HepG2 (cell line): ENCODE data around the gene SP9. TPM values are rescaled to one million over a fixed set of nuclear protein-coding genes. Genes with fewer than 3 reads are reported as not detected.

ENCODE experiments used
- ATAC-seq: fragments of 200-7000 bp; cut with Tn5 transposase; 3 replicates; pipeline ENCODE4 v1.9.1; 2020; ENCODE audit warnings: mild to moderate bottlenecking, moderate library complexity
- BruUV-seq: library from RNA; stranded (reverse); fragments of 400-500 nt; replicated peaks from 2 replicates; lab custom pipeline; 2021; lab: Mats Ljungman, UMichigan
- CTCF ChIA-PET: fragments of 300-600 bp; formaldehyde crosslinking; extraction: SDS; loops from one replicate; lab custom pipeline; 2021; ENCODE audit warnings: low total read pairs, inconsistent platforms, low intra/inter-chr PET ratio; lab: Yijun Ruan, JAX
- POLR2A ChIA-PET: fragments of 350-600 bp; sonication (Branson Sonifier 250); formaldehyde crosslinking; loops from one replicate; lab custom pipeline; 2020; ENCODE audit warnings: antibody characterized with exemption, inconsistent platforms; lab: Yijun Ruan, JAX
- DNase-seq: peaks from one replicate; pipeline ENCODE4 v3.0.0-alpha.2; 2015; ENCODE audit warnings: low spot score
- FAIRE-seq: peaks from 3 replicates; lab custom pipeline; 2011; peaks lifted over from hg19 to GRCh38; lab: Jason Lieb, UNC
- H2AFZ ChIP-seq: one replicate; pipeline ENCODE4 v1.6.1; 2011; ENCODE audit warnings: low read length, inconsistent platforms
- H3K27ac ChIP-seq: fragments of 300-600 bp; 3 replicates; pipeline ENCODE4 v1.8.0; 2011; ENCODE audit warnings: mixed run types, mild to moderate bottlenecking, mixed read lengths, low read length, inconsistent platforms; ENCODE audit not compliant: insufficient read depth; ENCODE audit errors: extremely low read length
- H3K27me3 ChIP-seq, 2 experiments: fragments of 200-600 bp in 1 of 2; 2 replicates in 1 of 2; 3 replicates in 1 of 2; pipeline versions ENCODE4 v1.6.0 to v1.8.0; 2011; ENCODE audit warnings: low read length in 2 of 2, mild to moderate bottlenecking in 2 of 2, moderate library complexity in 2 of 2, inconsistent platforms in 1 of 2; ENCODE audit not compliant: insufficient read depth in 2 of 2, control insufficient read depth in 1 of 2
- H3K36me3 ChIP-seq, 2 experiments: fragments of 200-600 bp in 1 of 2; replicated peaks in 1 of 2; 2 replicates in 1 of 2; 3 replicates in 1 of 2; pipeline versions ENCODE4 v1.5.1 to v1.8.0; 2011; ENCODE audit warnings: low read length in 2 of 2, inconsistent platforms in 1 of 2; ENCODE audit not compliant: insufficient read depth in 2 of 2, control insufficient read depth in 1 of 2
- H3K4me1 ChIP-seq: 2 replicates; pipeline ENCODE4 v1.5.1; 2012; ENCODE audit warnings: low read length, inconsistent platforms; ENCODE audit not compliant: insufficient read depth
- H3K4me2 ChIP-seq: 2 replicates; pipeline ENCODE4 v1.6.0; 2011; ENCODE audit warnings: low read depth, low read length, inconsistent platforms
- H3K4me3 ChIP-seq, 3 experiments: fragments of 200-600 bp in 1 of 3; sonication (generic), shearing (Covaris generic) in 1 of 3; replicated peaks in 1 of 3; 2 replicates each; pipeline ENCODE4 v1.5.1; 2011 to 2016; ENCODE audit warnings: low read length in 3 of 3, inconsistent platforms in 2 of 3, low read depth in 2 of 3, mild to moderate bottlenecking in 2 of 3, control low read depth in 1 of 3, mixed read lengths in 1 of 3; ENCODE audit not compliant: insufficient read depth in 1 of 3
- H3K79me2 ChIP-seq: one replicate; pipeline ENCODE4 v1.6.1; 2011; ENCODE audit warnings: low read length, inconsistent platforms; ENCODE audit not compliant: insufficient read depth
- H3K9ac ChIP-seq: 2 replicates; pipeline ENCODE4 v1.6.0; 2011; ENCODE audit warnings: mild to moderate bottlenecking, low read depth, low read length, inconsistent platforms; ENCODE audit not compliant: insufficient read depth
- H3K9me3 ChIP-seq: 2 replicates; pipeline ENCODE4 v1.5.1; 2012; ENCODE audit warnings: mild to moderate bottlenecking, low read length
- H4K20me1 ChIP-seq: 2 replicates; pipeline ENCODE4 v1.6.0; 2011; ENCODE audit warnings: inconsistent platforms, mild to moderate bottlenecking, low read length, moderate library complexity; ENCODE audit not compliant: insufficient read depth
- ATF7-NPFF ChIP-seq: sonication (generic); formaldehyde crosslinking; IDR thresholded peaks from 2 replicates; pipeline ENCODE4 v1.8.1; 2023; ENCODE audit warnings: mild to moderate bottlenecking, low read depth, missing genetic modification reagents, moderate library complexity
- CBX2 ChIP-seq, 2 experiments: fragments of 200-600 bp in 1 of 2; sonication (generic); formaldehyde crosslinking in 1 of 2; IDR thresholded peaks; 2 replicates each; pipeline versions ENCODE4 v1.7.0 to v1.8.1; 2018 to 2022; ENCODE audit warnings: low read depth in 2 of 2, low read length in 1 of 2, mild to moderate bottlenecking in 1 of 2, missing genetic modification reagents in 1 of 2
- YEATS2 ChIP-seq: sonication (generic); formaldehyde crosslinking; IDR thresholded peaks from 2 replicates; pipeline ENCODE4 v1.4.0; 2020; ENCODE audit warnings: missing genetic modification reagents, borderline replicate concordance
- ZNF891 ChIP-seq: sonication (generic); formaldehyde crosslinking; IDR thresholded peaks from 2 replicates; pipeline ENCODE4 v1.5.0; 2020; ENCODE audit warnings: mild to moderate bottlenecking, missing genetic modification reagents
- WGBS: methylation state at CpG from one replicate; pipeline ENCODE4 v1.1.6; 2017; ENCODE audit warnings: low lambda C conversion rate; 5-methylcytosine and 5-hydroxymethylcytosine counted together
- in situ Hi-C: cut with HindIII; loops from 2 replicates; pipeline ENCODE4 v1.10.0; 2017; ENCODE audit warnings: low pct_unique_long_range_greater_than_20kb; ENCODE audit not compliant: extremely low pct_ligation_motif_present
- intact Hi-C: fragments of 100-400 bp; cut with micrococcal nuclease; formaldehyde crosslinking; loops from one replicate; pipeline ENCODE4 v1.10.0; 2022; ENCODE audit not compliant: unreplicated experiment
- polyA plus RNA-seq, 8 experiments: library from polyadenylated mRNA; depleted of rRNA in 3 of 8; stranded (reverse) in 7 of 8; unstranded in 1 of 8; fragments of >200 nt; fragmentation: Illumina TruSeq in 4 of 8; extraction: Trizol in 4 of 8; gene quantifications; 2 replicates each; pipeline versions ENCODE4 v1.2.1 to v1.2.3, GENCODE V29; 2011 to 2016; ENCODE audit warnings: low read depth in 4 of 8, missing spikeins in 1 of 8, mixed read lengths in 1 of 8; ENCODE audit not compliant: insufficient read depth in 1 of 8
- total RNA-seq, 5 experiments: library from RNA; depleted of rRNA; stranded (reverse); fragments of >200 nt; fragmentation: Illumina TruSeq; extraction: Trizol; gene quantifications; 2 replicates each; pipeline ENCODE4 v1.2.3, GENCODE V29; 2016; ENCODE audit warnings: low read depth in 1 of 5
- TF ChIP-seq, protein P1 (sequence below): IDR thresholded peaks from 2 replicates; pipeline ENCODE4 v1.6.1; 2016; ENCODE audit warnings: missing compliant biosample characterization, missing genetic modification reagents, borderline replicate concordance
- TF ChIP-seq, protein P2 (sequence below): sonication (generic); formaldehyde crosslinking; IDR thresholded peaks from 2 replicates; pipeline ENCODE4 v1.4.0; 2020; ENCODE audit warnings: missing genetic modification reagents, borderline replicate concordance

SP9 gene
- total and polyA plus RNA-seq, 2 of the 13 experiments (the other 11 are each of a cell fraction or from before 2014, with no cell fraction given) = not detected

DNA sequence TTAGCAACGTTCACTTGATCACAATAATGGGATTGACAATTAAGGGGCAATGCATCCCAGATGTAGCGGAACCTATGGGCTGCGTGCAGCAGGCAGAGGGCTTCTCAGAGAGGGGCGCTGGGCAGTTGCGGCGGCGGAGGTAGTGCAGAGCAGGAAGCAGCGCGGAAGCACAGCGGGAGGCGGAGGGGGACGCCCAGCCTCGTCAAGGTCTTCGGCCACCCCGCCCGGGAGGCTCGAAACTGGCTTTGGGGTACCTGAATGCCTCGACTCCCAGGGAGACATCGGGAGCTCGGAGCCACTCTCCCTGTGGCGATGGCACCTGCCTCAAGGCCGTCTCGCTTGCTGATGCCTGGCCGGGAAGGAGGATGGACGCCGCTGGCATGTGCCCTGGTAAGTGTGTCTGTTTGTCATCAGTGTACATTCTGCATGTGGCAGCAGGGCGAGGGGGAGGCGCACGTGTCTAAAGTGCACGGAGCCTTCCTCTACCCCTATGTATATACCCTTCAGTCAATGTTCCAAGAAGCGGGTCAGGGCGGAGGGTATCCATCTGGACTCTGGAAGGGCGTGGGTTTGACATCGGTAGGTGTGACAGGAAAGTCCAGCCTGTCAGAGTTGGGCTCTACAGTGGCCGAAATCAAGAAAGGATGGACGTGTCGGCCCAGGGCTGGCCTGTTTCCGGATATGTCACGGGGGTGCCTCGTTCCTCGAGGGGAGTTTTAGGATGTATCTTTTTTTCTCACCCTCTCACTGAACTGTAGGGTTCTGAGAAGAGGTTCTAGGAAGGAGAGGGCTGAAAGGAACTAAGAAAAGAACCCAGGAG lies 7.5 kb upstream of the SP9 start:
- Histone ChIP-seq H3K4me1 (peaks cover 37% of the 10 kb centered on the region), H3K27ac (no peak overlapping the region), H3K79me2 (no peaks in the 10 kb centered on the region), H3K9ac (no peak overlapping the region), H3K27me3 (peaks cover 8 to 87% of the 10 kb centered on the region in 2 experiments), H3K36me3 (no peaks in the 10 kb centered on the region), H4K20me1 (no peaks in the 10 kb centered on the region; the same call in 1 of the 2 replicates), H3K4me3 (peak overlapping the region in 1 of 3 experiments; percentile 65; a peak in 1 of 6 replicates), H2AFZ (no peak overlapping the region), H3K4me2 (peak overlapping the region; percentile 76), H3K9me3 (no peaks in the 10 kb centered on the region)
- TF ChIP-seq ATF7-NPFF (CRISPR knock-in tag) (0 out of 2 replicates have a peak, but pooled peaks have one; percentile 30), CBX2 (IDR thresholded peaks at IDR 0.05; ENCODE audit: low read depth, low read length) (no peak), CBX2 (CRISPR knock-in tag; IDR thresholded peaks at IDR 0.05; ENCODE audit: low read depth) (0 out of 2 replicates have a peak, but pooled peaks have one; percentile 58), YEATS2 (CRISPR knock-in tag) (no peak)
- TF ChIP-seq, protein P1, sequence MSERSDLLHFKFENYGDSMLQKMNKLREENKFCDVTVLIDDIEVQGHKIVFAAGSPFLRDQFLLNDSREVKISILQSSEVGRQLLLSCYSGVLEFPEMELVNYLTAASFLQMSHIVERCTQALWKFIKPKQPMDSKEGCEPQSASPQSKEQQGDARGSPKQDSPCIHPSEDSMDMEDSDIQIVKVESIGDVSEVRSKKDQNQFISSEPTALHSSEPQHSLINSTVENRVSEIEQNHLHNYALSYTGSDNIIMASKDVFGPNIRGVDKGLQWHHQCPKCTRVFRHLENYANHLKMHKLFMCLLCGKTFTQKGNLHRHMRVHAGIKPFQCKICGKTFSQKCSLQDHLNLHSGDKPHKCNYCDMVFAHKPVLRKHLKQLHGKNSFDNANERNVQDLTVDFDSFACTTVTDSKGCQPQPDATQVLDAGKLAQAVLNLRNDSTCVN = no peak
- DNase-seq (no peak), FAIRE-seq (no peak), ATAC-seq (peak; percentile 29)
- no TSS peak for BruUV-seq
- 59% methylated on average over 33 of the region's 41 CpGs for WGBS
- intact Hi-C loops = no loop called here
- POLR2A ChIA-PET = no interaction called here
- CTCF ChIA-PET = no interaction called here
- in situ Hi-C loops = no loop called here

DNA sequence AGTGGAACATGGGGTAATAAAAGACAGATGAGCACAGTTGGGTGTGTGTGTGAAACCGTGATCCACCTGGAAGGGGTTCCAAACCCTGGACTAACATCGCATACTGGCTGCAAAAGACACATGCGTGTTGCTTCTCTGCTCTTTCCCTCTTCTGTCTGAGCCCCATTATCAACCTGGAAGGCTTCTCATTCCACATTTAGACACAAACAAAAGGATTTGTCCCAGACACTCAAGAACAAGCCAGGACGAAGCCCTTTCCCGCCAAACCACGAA lies 7.0 kb upstream of the SP9 start:
- H3K27ac ChIP-seq = no peak overlapping the region
- no peak overlapping the region for H3K9ac ChIP-seq
- POLR2A ChIA-PET = no interaction called here
- H3K4me2 ChIP-seq = no peak overlapping the region; the same call in 1 of the 2 replicates
- peaks cover 8 to 92% of the 10 kb centered on the region in 2 experiments for H3K27me3 ChIP-seq
- CTCF ChIA-PET = no interaction called here
- no peaks in the 10 kb centered on the region for H3K36me3 ChIP-seq
- intact Hi-C loops = no loop called here
- no peak for FAIRE-seq
- peaks cover 42% of the 10 kb centered on the region for H3K4me1 ChIP-seq
- TF ChIP-seq, protein P2, sequence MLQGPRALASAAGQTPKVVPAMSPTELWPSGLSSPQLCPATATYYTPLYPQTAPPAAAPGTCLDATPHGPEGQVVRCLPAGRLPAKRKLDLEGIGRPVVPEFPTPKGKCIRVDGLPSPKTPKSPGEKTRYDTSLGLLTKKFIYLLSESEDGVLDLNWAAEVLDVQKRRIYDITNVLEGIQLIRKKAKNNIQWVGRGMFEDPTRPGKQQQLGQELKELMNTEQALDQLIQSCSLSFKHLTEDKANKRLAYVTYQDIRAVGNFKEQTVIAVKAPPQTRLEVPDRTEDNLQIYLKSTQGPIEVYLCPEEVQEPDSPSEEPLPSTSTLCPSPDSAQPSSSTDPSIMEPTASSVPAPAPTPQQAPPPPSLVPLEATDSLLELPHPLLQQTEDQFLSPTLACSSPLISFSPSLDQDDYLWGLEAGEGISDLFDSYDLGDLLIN (CRISPR knock-in tag) = no peak
- TF ChIP-seq ZNF891 = no peak
- H3K79me2 ChIP-seq = no peaks in the 10 kb centered on the region
- no peaks in the 10 kb centered on the region for H3K9me3 ChIP-seq
- DNase-seq = no peak
- no peak overlapping the region for H3K4me3 ChIP-seq
- no peak overlapping the region for H2AFZ ChIP-seq
- in situ Hi-C loops = no loop called here
- peak; percentile 6; the same call in 2 of the 3 replicates for ATAC-seq
- WGBS = 57% methylated on average over 6 of the region's 6 CpGs
- BruUV-seq = no TSS peak
- no peaks in the 10 kb centered on the region; the same call in 1 of the 2 replicates for H4K20me1 ChIP-seq
